HG03521 (cell line): ENCODE data around the gene CNTN4.

ENCODE experiments used
- ATAC-seq: cut with Tn5 transposase; IDR thresholded peaks from one replicate; pipeline ENCODE4 v1.9.1; 2021; ENCODE audit warnings: mild to moderate bottlenecking, moderate library complexity; ENCODE audit not compliant: unreplicated experiment

CNTN4 gene

DNA sequence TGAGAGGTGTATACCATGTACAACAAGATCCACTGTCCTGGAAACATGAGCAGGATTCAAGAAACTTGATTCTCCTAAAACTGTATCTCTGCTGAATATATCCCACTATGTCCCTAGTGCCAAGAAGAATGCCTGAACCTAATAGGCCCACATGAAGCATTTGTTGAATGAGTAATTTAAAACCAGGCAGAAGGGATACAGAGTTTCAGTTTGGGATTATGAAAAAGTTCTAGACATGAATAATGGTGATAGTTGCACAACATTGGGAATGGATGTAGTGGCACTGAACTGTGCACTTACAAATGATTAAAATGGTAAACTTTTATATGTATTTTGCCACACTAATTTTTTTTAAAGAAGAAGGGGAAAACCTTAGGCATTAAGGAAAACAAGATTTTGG is 750.4 kb downstream of the CNTN4 start:
- ATAC-seq: no peak

DNA sequence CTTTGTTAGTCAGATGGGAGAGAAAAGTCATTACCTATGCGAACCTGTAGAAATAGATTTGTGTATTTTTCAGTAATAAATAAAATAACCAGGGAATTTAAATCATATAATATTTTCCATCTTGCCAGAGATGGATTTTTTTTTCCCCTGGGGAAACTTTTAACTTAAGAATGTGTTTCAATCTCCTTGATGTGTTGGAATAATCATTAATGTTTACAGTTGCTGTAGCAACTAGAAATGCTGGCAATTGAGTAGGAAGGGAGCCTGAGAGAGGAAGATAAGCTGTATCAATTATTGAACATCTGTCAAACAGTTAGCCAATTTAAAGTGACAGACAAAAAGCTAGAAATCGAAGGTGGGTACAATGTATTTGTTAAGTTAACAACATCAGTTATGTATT is 752.0 kb downstream of the CNTN4 start:
- ATAC-seq: no peak

DNA sequence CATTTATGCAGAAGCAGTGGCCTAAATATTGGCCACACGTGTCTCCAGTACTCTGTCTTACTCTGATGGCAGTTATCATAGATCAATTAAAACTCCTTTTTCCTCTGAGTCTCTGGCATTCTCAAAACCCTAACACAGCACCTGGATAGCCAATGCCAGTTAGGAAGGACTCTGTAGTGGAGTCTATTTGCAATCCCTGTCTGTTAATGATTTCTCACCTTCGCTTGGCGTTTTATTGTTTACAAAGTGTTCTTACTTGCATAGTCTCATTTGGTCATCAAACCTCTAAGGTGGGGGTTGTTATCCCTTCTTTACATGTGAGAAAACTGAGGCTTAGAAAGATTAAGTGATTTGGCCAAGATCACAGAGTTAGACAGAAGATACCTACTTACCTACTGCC is 752.7 kb downstream of the CNTN4 start:
- no peak for ATAC-seq

DNA sequence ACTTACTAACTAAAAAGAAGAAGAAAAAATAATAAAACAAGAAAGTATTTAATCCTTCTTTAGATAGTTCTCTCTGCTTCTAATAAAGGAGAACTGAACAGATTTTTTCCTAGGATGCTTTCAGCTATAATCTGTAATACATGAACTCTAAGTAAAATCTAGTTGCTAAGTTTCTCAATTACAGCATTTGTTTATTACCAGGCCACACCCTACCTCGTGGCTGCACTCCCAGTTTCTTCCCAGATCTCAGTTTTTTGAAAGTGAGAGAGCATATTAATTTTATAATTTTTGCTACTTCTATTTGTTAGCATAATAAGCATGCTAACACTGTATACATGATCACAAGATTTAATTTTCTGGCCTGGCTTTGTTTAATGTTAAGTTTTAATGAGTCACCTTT is 753.2 kb downstream of the CNTN4 start:
- ATAC-seq: no peak

DNA sequence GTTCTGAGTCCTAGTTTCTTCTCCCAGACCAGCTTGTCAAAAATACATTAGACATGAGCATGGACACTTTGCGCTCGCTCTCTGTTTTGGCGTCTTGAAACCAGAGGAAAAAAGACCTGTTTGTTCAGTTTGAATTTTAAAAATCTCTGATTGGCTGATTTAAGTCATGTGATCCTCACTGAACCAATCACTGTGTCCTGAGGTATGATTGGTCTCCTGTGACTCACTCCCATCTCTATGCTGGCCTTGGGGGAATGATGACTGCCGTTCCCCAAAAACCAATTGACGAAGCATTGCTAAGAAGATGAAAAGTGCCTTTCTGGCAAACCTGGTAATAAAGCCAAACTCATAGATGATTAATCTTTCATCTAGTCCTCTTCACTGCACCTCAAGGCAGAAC is 755.0 kb downstream of the CNTN4 start:
- no peak for ATAC-seq

DNA sequence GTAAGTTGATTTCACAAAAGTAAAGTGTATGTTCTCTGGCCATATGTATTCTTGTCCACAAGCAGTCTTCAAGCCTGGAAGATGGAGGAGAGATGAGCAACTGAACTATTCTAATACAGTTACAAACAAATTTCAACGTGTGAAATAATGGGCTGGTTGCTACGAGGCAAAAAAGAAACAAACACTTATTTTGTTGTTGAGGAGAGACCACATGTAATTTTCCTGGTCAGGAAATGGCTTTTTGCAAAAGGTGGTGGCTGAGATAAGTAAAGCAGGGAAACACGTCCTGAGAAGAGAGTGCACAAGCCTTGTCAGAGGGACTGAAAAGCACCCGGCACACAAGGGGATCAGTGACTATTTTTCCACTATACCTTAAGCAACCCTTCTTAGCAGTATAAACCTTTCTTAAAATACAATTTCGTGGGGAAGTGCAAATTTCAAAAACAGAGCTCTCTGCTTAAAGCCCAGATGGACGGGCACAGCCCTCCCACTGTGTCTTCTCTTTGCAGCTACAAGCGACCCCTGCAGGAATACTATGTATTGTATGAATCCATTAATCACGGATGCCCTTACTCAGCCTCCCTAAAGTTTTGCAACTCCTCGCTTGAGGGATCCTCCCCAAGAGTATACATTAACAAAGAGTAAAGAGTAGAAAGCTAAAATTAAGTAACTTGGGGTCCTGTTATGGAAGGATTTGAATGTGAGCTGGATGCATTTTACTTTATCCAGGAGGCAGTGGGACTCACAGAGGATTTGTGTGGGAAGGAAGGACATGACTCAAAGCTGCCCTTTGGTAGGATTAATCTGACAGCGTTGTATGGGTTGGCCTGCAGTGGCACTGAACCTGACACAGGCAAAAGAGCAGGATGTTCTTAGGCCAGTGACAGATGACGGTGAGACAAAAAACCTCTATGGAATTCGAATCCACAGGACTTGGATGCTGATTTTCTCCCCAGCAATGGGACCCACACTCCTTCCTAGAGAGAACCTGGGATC is 757.8 kb downstream of the CNTN4 start:
- ATAC-seq: no peak

DNA sequence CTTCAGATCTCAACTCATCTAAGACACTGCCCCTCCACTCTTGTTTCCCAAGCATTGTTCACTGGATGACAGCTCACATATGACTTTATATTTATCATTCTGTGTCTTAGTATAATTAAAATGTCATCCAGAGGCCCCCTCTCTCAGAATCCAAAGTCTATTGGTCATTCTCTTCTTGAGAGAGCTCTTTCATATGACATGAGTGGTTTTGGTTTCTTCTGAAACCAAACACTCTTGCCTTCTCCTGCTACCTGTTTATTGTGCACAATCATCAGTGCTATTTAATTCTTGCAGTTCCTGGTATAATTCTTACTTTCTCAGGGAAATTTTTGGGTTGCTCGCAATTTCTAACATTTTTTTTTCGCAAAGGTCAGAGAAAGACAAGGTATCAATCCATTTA is 762.0 kb downstream of the CNTN4 start:
- ATAC-seq: no peak

DNA sequence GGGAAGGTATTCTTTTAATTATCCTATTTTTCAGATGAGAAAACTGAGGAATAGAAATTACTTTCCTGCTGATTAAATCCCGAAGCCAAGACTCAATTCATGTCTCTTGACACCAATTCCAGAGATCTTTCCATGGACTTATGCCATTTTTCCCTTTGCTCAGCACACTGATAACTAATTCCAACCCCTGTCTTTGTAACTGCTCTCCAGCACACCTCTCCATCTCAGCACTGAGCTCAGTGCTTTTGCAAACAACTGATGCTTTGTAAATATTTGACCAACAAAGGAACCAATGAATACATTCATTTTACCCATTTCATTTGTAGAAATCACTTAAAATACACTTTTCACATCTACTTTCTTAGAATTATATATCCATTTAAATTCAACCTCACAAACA is 762.5 kb downstream of the CNTN4 start:
- no peak for ATAC-seq

DNA sequence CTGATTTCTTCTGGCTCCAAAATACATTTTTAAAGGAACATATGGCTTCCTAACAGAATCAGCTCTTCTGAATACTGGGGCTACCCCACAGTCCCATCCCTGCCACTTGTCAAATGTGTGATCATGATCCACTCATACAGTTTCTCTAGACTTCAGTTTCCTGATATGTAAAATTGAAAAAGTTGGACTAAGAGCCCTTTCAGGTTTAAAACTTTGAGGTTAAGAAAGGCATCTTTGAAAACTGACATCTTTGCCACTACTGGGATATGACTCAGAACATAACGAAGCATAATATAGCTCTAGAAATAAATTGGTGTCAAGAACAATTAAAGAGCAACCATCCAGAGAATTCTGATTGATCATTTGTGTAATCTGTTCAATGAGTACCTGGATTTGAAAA is 763.3 kb downstream of the CNTN4 start:
- no peak for ATAC-seq

DNA sequence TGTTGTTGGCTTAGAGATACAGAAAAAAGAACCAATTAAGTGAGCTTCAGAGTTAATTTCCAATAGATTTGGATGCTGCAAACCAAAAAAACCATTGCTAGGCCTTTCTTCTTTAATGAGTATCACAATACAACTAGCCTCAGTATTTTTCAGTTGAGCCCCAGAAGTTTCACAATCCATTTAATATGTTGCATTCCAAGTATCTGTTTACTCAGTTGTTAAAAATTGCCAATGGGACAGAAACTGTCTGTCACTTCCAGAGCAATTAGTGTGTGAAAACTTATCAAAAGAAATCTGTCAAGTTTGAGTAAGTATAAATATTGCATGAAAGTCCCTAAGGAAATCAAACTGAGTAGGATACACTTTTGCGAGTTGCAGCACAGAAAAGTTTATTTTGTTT is 763.7 kb downstream of the CNTN4 start:
- ATAC-seq: no peak

DNA sequence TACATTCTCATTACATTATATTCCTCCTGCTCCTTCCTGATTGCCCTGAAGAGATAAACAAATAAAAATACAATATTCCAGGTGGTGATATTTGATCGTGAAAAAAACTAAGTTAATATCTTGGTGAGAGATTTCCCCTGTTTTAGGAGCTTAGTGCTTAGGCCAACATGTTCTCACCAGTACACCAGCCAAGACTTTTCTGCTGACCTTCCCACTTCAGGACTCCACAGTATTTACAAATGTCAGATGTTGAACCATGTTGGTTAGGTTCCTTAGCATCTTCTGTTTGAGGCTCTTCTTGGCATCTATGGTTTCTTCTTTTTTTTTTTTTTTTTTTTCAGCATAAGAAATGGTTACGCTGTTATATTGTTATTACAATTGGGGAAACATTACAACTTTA is 764.5 kb downstream of the CNTN4 start:
- ATAC-seq: no peak

DNA sequence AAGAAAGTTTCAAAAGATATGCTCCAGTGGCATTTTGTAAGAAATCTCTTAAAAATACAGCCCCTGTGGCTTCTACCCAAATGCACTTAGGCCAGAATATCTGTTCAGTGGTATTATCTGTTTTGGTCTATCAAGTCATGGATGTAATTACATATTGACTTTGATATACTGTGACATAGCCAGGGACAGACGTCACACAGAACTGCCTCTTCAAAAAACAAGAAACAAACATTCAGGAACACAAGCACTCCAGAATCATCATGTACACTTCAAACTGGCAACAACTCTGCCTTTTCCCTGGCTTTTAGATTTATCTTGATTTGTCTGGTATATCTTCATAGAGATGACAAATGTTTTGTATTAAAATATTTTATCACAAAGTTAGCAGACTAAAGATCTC is 771.2 kb downstream of the CNTN4 start:
- ATAC-seq: no peak

DNA sequence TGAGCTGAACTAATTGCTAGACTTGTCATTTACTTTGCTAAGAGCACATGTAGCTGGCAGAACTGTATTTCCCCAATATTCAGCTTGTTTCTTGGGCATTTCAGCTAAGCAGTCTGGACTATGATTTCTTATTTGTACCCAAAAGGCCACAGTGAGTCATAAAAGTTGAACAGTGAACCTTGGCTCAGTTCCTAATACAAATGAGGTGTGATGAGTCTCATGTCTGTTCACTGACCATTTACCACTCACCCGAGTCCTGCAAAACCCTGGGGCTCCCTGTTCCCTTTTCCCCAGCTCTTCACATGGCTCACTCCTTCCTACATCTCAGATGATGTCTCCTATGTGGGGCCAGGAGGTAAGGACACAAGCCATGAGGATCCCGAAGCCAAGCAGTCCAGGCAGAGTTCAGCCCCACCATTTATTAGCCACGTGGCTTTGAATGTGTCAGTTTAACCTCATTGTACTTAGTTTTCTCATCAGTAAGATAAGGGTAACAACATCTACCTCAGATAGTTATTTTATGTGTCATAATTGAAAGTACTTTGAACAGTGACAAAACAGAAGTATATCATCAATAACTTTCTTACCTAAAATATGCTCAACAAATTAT is 772.2 kb downstream of the CNTN4 start:
- ATAC-seq: no peak

DNA sequence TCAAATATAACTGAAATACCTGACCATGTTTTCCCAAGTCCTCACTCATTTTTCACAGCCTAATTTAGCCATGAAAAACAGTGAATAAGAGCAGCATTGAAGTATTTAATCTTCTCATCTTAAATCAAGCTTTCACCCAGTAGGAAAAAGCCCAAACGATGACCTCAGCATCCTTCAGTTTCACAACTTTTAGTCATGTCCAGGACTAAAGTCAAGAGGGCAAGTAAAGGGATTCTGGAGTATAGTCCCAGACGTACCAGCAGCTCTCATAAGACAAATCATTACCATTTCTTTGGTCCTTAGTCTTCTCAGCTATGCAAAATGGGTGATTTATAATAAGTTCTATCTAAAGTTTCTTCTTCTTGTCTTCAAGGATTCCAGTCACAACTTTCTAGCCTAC is 774.2 kb downstream of the CNTN4 start:
- ATAC-seq: no peak

DNA sequence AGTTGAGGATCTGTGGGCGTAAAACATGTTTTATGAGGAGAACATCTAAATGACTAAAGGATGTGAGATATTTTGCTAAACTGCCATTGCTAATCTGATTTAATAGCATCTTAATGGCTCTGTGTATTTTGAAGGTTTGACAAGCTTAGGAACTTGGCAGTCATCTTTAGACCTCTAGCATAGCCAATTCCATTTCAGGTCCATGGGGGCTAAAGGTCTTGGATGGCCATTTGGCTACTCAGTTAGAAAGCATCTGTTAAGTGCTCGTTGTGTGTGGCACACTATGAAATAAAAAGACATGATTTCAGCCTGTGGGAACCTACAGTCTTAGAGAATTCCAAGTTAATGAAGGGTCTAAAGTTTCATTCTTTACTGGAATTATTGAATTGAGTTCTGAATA is 775.3 kb downstream of the CNTN4 start:
- no peak for ATAC-seq

DNA sequence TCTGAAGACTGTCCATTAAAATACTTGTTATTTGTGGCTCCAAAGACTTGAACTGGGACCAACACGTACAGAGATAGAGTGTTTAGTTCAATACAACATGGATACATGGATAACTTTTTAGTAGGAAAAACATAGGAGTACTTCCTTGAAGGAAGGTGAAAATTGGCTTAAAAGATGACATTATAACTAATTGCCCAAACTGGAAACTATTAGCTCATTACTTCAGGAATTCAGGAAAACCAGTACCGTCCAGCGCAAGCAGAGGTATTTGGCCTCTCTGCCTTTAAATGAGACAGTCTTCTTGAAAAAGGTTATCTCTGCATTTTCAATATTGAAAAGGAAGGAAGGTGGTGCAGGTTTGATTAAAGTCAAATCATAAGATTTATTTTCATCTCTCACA is 777.0 kb downstream of the CNTN4 start:
- ATAC-seq: no peak

DNA sequence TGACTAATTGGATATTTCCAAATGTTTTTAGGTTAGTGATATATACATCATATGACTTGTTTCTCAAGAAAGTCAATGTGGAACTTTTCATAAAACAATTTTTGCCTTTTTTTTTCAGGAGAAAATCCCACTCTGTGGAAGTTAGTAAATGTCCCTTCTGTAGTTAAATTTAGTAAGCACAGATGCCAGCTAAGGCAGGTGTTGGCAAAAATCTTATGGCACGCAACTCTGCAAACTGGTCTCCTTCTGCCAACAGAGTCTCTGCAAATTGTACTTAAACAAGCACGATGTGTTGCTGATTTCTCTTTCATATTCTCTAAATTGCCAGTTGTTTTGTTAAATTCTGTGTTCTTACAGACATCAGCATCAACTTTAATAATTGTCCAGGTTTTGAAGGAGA is 777.7 kb downstream of the CNTN4 start:
- ATAC-seq: no peak

DNA sequence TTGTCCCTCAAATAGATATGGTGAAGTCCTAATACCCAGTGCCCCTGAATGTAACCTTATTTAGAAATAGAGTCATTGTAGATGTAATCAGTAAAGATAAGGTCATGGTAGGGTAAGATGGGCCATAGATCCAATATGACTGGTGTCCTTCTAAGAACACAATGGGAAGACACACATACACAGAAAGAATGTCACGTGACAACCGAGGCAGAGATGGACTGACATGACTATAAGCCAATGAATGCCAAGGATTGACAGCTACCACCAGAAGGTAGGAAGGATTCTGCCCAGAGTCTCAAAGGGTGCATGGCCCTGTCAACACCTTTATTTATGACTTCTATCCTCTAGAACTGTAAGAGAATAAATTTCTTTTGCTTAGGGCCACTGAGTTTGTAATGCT is 780.4 kb downstream of the CNTN4 start:
- no peak for ATAC-seq

DNA sequence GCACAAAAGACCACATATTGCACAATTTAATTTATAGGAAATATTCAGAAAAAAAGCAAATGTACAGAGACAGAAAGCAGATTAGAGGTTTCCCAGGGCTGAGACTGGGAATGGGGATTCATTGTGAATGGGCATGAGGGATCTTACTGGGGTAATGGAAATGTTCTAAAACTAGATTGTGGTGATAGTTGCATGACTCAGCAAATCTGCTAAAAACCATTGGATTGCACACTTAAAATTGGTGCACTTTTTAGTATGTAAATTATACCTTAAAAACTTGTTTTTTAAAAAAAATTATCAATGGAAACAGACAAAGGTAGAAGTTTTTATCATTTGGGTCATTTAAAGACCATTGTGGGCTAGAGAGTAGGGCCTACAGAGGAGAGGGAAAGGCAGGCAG is 780.9 kb downstream of the CNTN4 start:
- no peak for ATAC-seq

DNA sequence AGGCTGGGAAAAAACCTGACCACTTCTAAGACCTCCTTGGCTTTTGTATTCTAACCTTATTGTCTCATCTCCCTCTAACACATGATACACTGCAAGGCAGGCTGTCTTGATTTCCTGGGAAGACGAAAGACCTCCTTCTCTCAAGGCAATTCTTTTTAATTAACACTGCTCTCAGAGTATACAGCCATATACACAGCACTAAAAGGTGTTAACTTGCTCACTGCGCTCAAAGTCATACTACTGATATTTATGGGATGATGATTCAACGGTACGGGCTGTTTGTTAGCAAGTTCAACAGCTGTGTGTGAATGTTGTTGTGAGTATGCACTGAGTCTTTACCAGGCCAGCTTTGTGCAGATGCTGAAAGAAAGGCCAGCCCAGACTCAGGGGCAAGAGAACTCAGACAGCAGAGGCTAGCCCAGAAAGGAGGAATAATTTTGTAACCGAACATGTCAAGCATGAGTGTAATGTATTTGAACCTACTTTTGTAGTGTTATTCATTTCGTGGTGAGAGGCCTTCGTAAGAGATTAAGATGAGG is 781.6 kb downstream of the CNTN4 start:
- no peak for ATAC-seq

DNA sequence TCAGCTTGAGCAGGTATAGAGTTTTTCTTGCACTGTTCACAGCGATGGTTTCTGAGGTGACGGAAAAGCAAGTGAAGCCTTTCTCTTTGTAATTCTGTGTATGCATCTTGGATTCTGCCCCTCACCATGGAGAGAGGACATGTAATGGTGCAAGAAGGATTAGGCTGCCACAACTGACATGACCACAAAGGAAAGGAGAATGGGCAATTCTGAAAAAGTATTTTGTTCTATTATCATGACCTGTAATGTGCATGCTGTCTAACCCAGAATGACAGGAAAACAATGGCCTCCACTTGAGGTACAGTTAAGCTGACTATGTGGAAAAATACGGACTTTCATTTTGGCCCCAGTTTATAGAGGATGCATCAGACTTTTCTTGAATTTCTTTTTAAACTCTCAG is 784.6 kb downstream of the CNTN4 start:
- no peak for ATAC-seq

DNA sequence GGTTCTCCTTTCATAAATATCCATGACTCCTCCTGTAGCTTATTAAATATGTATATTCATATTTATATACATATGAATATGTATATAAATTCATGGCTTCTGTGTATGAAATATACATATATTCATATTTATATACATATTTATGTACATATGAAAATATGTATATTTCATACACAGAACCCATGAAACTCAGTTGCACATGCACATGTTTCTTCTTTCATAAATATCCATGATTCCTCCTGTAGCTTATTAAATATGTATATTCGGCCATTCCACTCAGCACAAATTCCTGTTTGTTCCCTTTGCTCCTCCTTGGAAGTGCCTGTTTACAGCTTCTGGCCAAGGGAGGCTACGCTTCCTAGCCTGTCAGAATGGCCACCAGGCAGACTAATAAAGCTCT is 789.9 kb downstream of the CNTN4 start:
- no peak for ATAC-seq
